ELR (cell line): ENCODE results near the gene OR8H3.
"Not testable (repeated sequence)": the region's sequence is repeated elsewhere in the genome, so short reads cannot be mapped to it uniquely, and the experiment has no call there.

Source experiments
- DNase-seq: peaks from one replicate; pipeline ENCODE4 v3.0.0-alpha.2; 2015; ENCODE audit warnings: low read depth

Gene OR8H3, protein sequence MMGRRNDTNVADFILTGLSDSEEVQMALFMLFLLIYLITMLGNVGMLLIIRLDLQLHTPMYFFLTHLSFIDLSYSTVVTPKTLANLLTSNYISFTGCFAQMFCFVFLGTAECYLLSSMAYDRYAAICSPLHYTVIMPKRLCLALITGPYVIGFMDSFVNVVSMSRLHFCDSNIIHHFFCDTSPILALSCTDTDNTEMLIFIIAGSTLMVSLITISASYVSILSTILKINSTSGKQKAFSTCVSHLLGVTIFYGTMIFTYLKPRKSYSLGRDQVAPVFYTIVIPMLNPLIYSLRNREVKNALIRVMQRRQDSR

GRCh38 chr11:56122073-56122472 lies at the start of gene OR8H3:
Gene OR8H3, plus strand, starts transcription at chr11:56122373. Its CDS starts 0 bp downstream, at chr11:56122373.
- no peak for DNase-seq

DNA sequence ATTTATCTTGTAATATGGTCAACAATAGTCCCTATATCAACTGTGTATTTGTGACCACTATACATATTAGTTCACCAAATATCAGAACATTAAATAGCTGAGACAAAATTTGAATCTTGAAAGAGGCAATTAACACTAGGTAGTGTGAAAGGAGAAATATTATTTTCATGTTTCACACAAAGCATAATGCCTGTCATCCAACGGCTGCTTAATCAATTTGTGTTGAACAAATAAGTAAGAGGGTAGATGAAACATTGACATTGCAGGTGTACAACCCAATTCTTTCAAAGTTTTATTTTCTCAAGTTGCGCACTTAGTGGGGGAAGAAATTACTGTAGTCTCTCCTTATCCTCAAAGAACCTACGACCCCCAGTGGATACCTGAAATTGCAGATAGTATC lies 32.5 kb upstream of the OR8H3 start:
- no peak for DNase-seq

DNA sequence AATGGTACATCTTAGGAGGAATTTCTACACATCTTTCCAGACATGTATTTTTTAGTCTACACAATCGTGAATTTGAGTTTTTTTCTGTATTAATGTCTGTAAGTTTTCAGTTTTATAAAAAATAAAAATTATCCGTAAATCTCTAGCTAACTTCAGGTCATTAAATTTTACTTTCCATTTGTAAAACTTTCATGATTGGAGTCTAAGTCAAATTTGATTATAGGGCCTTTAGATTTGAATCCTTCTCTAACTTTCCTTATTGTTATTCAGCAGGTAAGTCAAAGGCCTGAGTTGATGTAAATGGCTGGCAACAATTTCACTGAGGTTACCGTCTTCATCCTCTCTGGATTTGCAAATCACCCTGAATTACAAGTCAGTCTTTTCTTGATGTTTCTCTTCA lies 29.2 kb upstream of the OR8H3 start, which contains the start of gene OR8I2:
OR8I2 (plus strand) TSS at position 301 of the 400 bp plus-strand sequence; CDS start at position 301, 0 bp downstream.
- DNase-seq: no peak

GRCh38 chr11:56103210-56103737 lies 18.9 kb upstream of the OR8H3 start, which contains the start of gene OR8H2:
Gene OR8H2, plus strand, starts transcription at chr11:56103687. Its CDS starts 1,356 bp downstream, at chr11:56105043.
- DNase-seq: no peak

DNA sequence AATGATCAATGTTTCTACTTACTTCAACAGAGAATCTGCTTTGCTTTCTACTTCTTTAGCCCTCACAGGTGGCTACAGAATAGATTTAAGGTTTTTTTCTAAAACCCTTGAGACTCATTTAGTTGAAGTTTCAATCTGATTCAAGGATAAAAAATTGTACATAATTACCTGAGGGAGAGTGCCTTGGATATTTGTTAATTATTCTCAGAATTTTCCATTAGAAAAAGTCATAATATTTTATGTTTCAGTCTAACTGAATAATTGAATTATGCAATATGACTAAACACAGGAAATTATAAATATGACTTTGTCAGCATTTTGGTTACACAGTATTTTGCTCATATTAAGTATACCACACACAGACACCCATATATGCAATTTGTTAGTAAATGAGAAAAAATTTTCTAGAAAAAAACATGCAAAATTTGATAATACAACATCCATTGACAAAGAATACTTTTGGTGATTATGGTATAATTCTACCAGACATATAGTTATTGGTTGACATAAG lies 18.0 kb downstream of the OR8H3 start, which contains the start of gene OR8J3:
OR8J3 (minus strand) TSS at position 51 of the 511 bp plus-strand sequence. CDS start 2,483 bp downstream, outside the sequence.
- no peak for DNase-seq

DNA sequence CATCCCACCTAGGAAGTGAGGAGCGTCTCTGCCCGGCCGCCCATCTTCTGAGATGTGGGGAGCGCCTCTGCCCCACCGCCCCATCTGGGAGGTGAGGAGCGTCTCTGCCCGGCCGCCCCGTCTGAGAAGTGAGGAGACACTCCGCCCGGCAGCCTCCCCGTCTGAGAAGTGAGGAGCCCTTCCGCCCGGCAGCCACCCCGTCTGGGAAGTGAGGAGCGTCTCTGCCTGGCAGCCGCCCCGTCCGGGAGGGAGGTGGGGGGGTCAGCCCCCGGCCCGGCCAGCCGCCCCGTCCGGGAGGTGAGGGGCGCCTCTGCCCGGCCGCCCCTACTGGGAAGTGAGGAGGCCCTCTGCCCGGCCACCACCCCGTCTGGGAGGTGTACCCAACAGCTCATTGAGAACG lies 21.5 kb downstream of the OR8H3 start:
- DNase-seq: not testable (repeated sequence)

- DNase-seq: no peak
Measured at GRCh38 chr11:56151376-56151775, 29.2 kb downstream of the OR8H3 start.

DNA sequence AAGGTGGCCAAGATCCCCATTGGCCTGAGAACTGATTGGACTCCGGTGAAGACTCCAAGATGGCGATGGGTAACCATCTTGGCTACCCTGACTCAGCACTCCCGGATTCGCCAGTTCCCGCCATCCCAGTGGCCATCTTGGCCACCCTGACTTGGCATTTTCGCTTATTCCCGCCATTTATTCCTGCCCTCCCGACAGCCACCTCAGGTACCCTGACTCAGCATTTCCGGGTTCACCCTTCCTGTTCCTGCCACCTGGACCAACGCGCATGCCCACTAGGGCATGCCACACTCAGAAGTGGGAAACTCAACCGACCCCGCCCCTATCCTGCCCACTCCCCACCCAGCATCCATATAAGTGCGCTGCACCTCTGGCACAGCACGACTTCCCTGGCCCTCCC lies 30.2 kb downstream of the OR8H3 start:
- no peak for DNase-seq

- DNase-seq: no peak
Measured at GRCh38 chr11:56160217-56160616, 38.0 kb downstream of the OR8H3 start, which contains the start of gene OR8K5. Gene OR8K5, minus strand, starts transcription at chr11:56160317. Its CDS starts 0 bp downstream, at chr11:56160317.

DNA sequence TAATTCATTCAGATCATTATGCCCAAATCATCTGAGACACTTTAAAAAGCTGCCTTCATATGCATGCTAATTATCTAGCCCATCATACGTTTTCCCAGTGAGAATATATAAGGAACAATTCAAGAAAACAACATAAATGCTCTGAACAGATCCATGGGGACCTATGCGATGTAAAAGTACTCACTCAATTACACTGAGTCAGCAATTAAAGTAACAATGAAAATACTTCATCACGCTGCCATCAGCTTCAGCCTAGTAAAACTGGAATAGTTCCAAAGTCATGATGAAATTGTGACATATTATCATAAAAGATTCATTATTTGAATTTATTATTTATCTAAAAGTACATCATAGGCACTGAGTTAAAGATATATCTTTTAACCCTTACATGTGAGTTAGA lies 41.6 kb downstream of the OR8H3 start:
- no peak for DNase-seq

DNA sequence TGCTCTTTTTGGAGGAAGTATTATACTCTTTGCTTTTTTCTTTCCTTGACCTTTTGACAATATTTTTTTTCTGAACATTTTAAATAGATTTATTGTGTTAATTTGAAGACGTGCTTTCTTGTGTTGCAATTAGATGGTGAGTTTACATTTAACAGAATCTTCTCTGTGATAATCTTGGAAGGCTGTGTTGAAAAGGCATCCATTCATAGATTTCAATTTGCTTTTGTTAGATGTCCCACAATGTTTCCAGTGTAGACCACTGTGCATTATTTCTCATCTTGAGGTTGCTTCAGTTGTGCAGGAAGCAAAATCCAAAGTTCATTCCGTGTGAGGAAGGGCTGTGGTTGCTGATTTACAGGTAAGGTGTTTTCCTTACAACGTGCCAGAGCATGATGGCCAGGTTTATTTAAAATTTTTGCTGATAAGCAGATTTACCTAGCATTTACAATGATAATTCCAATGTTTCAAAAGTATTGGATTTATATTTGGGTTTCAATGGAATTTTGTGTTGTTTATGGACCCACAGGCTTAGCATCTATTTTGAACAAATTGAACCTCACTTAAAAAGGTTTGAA lies 50.2 kb downstream of the OR8H3 start:
- DNase-seq: no peak
